PFSK-1 (cell line): ENCODE measurements around the gene PLA2G4B.

Experiments used
- FOXP2 ChIP-seq: optimal IDR thresholded peaks from 2 replicates; pipeline ENCODE3; 2011; ENCODE audit warnings: borderline replicate concordance, control low read depth, inconsistent platforms; ENCODE audit not compliant: insufficient read depth; ENCODE audit errors: extremely low read length, extremely low read depth
- POLR2AphosphoS5 ChIP-seq: IDR thresholded peaks from 2 replicates; pipeline ENCODE4 v1.6.1; 2012; ENCODE audit warnings: low read depth, mild to moderate bottlenecking, control low read depth, low read length, moderate library complexity
- REST ChIP-seq, 2 experiments: IDR thresholded peaks; 2 replicates each; pipeline versions ENCODE4 v1.6.1 to v1.8.0; 2011 to 2012; ENCODE audit warnings: low read depth in 2 of 2, low read length in 2 of 2, control low read depth in 1 of 2, inconsistent platforms in 1 of 2, mild to moderate bottlenecking in 1 of 2, moderate library complexity in 1 of 2; ENCODE audit not compliant: insufficient read depth in 1 of 2
- SIN3A ChIP-seq: IDR thresholded peaks from 2 replicates; pipeline ENCODE4 v1.6.1; 2012; ENCODE audit warnings: mild to moderate bottlenecking, low read length, moderate library complexity, borderline replicate concordance; ENCODE audit not compliant: insufficient read depth
- TAF1 ChIP-seq: IDR thresholded peaks from 2 replicates; pipeline ENCODE4 v1.6.1; 2012; ENCODE audit warnings: low read length, control low read depth, borderline replicate concordance; ENCODE audit not compliant: insufficient read depth

The PLA2G4B gene

GRCh38 chr15:41848631-41849030 lies 10.0 kb downstream of the PLA2G4B start:
- TF ChIP-seq SIN3A = no peak

DNA sequence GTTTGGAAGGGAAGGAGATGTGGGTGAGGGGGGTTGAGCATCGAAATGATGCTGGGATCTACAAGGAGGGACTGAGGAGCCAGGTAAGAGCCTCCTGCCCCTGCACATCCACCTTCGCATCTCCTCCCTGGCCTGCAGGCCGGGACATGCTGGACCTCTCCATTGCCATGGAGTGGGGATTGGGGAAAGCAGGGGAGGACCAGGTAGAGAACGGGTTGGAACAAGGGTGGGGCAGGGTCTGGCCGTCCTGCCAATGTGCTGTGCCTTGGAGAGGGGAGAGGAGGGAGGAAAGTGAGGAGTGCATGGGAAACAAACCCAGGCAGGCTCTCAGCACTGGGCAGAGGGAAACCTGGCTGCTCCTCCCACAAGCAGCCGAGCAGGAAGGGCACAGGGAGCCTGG lies 10.6 kb downstream of the PLA2G4B start:
- TF ChIP-seq FOXP2 = no peak
- no peak for TF ChIP-seq REST (IDR thresholded peaks at IDR 0.05; ENCODE audit: insufficient read depth in 1 of 2, low read depth in 2 of 2, low read length in 2 of 2)
- no peak for TF ChIP-seq SIN3A
- TF ChIP-seq TAF1 = no peak
- TF ChIP-seq POLR2AphosphoS5 = no peak

- TF ChIP-seq SIN3A = no peak
- TF ChIP-seq TAF1 = no peak
- no peak for TF ChIP-seq REST (IDR thresholded peaks at IDR 0.05; ENCODE audit: insufficient read depth in 1 of 2, low read depth in 2 of 2, low read length in 2 of 2)
- no peak for TF ChIP-seq FOXP2
- no peak for TF ChIP-seq POLR2AphosphoS5
Measured at GRCh38 chr15:41849861-41850260, 11.2 kb downstream of the PLA2G4B start.

GRCh38 chr15:41850482-41851166 lies 12.0 kb downstream of the PLA2G4B start:
- TF ChIP-seq REST (IDR thresholded peaks at IDR 0.05; ENCODE audit: insufficient read depth in 1 of 2, low read depth in 2 of 2, low read length in 2 of 2) (no peak), SIN3A (no peak), TAF1 (no peak), FOXP2 (no peak), POLR2AphosphoS5 (no peak)

- no peak for TF ChIP-seq POLR2AphosphoS5
- no peak for TF ChIP-seq SIN3A
Measured at GRCh38 chr15:41851167-41851523, 12.5 kb downstream of the PLA2G4B start.

GRCh38 chr15:41851755-41852370 lies 13.2 kb downstream of the PLA2G4B start:
- TF ChIP-seq TAF1 (no peak), POLR2AphosphoS5 (no peak), FOXP2 (no peak)
